ENCODE measurements around the gene CCDC86.

CCDC86 gene

GRCh38 chr11:60899046-60899936, 57.4 kb downstream of the CCDC86 start:
- DNase-seq, result peak; percentile 34

- no peak for DNase-seq
Measured at GRCh38 chr11:60899977-60900376, 58.1 kb downstream of the CCDC86 start.
